ENCODE data around the gene KIAA0040. TPM values are rescaled to one million over a fixed set of nuclear protein-coding genes. Genes with fewer than 3 reads are reported as not detected.

KIAA0040 gene
- total and polyA plus RNA-seq, 2 donors (not counting 3 experiments of a cell fraction or from before 2014, with no cell fraction given), result 8.3 to 10.9 TPM

- no peaks in the 10 kb centered on the region for H3K9me3 ChIP-seq (replicated peaks; ENCODE audit: control insufficient read depth, insufficient read depth, low read length)
- ChIA-PET POLR2A (no interaction called here), CTCF (interaction anchor here (2.3 kb wide), 1 partner anchor 24 kb away, joined by 6 read pairs; no protein-coding TSS in a partner anchor)
- no peak overlapping the region for H3K27ac ChIP-seq (ENCODE audit: insufficient read depth, low read depth, low read length)
- H3K9me1 ChIP-seq (replicated peaks; ENCODE audit: control insufficient read depth, extremely low read depth, insufficient read depth, low read length), result no peaks in the 10 kb centered on the region
- no peaks in the 10 kb centered on the region for H4K20me1 ChIP-seq (replicated peaks; ENCODE audit: control insufficient read depth, extremely low read depth, insufficient read depth, low read length)
- no peaks in the 10 kb centered on the region for H3K4me1 ChIP-seq (ENCODE audit: control insufficient read depth, extremely low read depth, insufficient read depth, low read length)
- H3K4me2 ChIP-seq (ENCODE audit: insufficient read depth, low read length), result no peak overlapping the region
- intact Hi-C loops (cut with micrococcal nuclease), result no loop called here
- no peaks in the 10 kb centered on the region for H3K36me3 ChIP-seq (ENCODE audit: control insufficient read depth in 2 of 2, extremely low read depth in 1 of 2, insufficient read depth in 2 of 2, low read length in 2 of 2)
- H3K9ac ChIP-seq (replicated peaks; ENCODE audit: extremely low read depth, insufficient read depth, low read length), result no peak overlapping the region
- no TSS peak for BruUV-seq (replicated peaks)
- H2AFZ ChIP-seq (ENCODE audit: low read depth, low read length), result no peak overlapping the region
- H3K27me3 ChIP-seq (ENCODE audit: control insufficient read depth in 2 of 2, insufficient read depth in 2 of 2, low read length in 2 of 2), result no peaks in the 10 kb centered on the region
- TF ChIP-seq JUN (IDR thresholded peaks at IDR 0.05; ENCODE audit: borderline replicate concordance, insufficient read depth, insufficient read length, low read depth) (no peak), FOS (IDR thresholded peaks at IDR 0.05; ENCODE audit: borderline replicate concordance, insufficient read depth, low read length) (no peak)
- no peak overlapping the region for H3K4me3 ChIP-seq (replicated peaks in 1 of 3; ENCODE audit: insufficient read depth in 1 of 3, low read depth in 1 of 3, low read length in 3 of 3)
- H3K79me2 ChIP-seq (ENCODE audit: control insufficient read depth, insufficient read depth, low read length), result no peaks in the 10 kb centered on the region
- dilution Hi-C loops (cut with MboI; ENCODE audit: extremely low pct_ligation_motif_present, low sequenced_read_pairs), result no loop called here
- no peak for DNase-seq (ENCODE audit: low read depth, low spot score)
- FAIRE-seq, result no peak
Observed at GRCh38 chr1:175178456-175178855, 14.1 kb downstream of the KIAA0040 start.

GRCh38 chr1:175178056-175178455 is 14.5 kb downstream of the KIAA0040 start:
- dilution Hi-C loops (cut with MboI; ENCODE audit: extremely low pct_ligation_motif_present, low sequenced_read_pairs) (no loop called here), intact Hi-C loops (cut with micrococcal nuclease) (no loop called here)
- Histone ChIP-seq H3K27me3 (ENCODE audit: control insufficient read depth in 2 of 2, insufficient read depth in 2 of 2, low read length in 2 of 2) (no peaks in the 10 kb centered on the region), H3K27ac (ENCODE audit: insufficient read depth, low read depth, low read length) (no peak overlapping the region), H3K9ac (replicated peaks; ENCODE audit: extremely low read depth, insufficient read depth, low read length) (no peak overlapping the region), H3K79me2 (ENCODE audit: control insufficient read depth, insufficient read depth, low read length) (no peaks in the 10 kb centered on the region), H3K4me3 (replicated peaks in 1 of 3; ENCODE audit: insufficient read depth in 1 of 3, low read depth in 1 of 3, low read length in 3 of 3) (no peak overlapping the region), H2AFZ (ENCODE audit: low read depth, low read length) (no peak overlapping the region), H4K20me1 (replicated peaks; ENCODE audit: control insufficient read depth, extremely low read depth, insufficient read depth, low read length) (no peaks in the 10 kb centered on the region), H3K9me3 (replicated peaks; ENCODE audit: control insufficient read depth, insufficient read depth, low read length) (no peaks in the 10 kb centered on the region), H3K4me1 (ENCODE audit: control insufficient read depth, extremely low read depth, insufficient read depth, low read length) (no peaks in the 10 kb centered on the region), H3K9me1 (replicated peaks; ENCODE audit: control insufficient read depth, extremely low read depth, insufficient read depth, low read length) (no peaks in the 10 kb centered on the region), H3K4me2 (ENCODE audit: insufficient read depth, low read length) (no peak overlapping the region), H3K36me3 (ENCODE audit: control insufficient read depth in 2 of 2, extremely low read depth in 1 of 2, insufficient read depth in 2 of 2, low read length in 2 of 2) (no peaks in the 10 kb centered on the region)
- DNase-seq (ENCODE audit: low read depth, low spot score) (no peak), FAIRE-seq (no peak)
- ChIA-PET POLR2A (no interaction called here), CTCF (interaction anchor here (2.3 kb wide), 1 partner anchor 23 kb away, joined by 6 read pairs; no protein-coding TSS in a partner anchor)
- TF ChIP-seq POLR2A (IDR thresholded peaks at IDR 0.05; ENCODE audit: low read depth, low read length) (no peak), POLR2AphosphoS5 (IDR thresholded peaks at IDR 0.05; ENCODE audit: insufficient read depth, low read depth, low read length) (no peak), EZH2 (IDR thresholded peaks at IDR 0.05; ENCODE audit: borderline replicate concordance, low read depth, low read length, severe bottlenecking) (no peak), MYC (IDR thresholded peaks at IDR 0.05; ENCODE audit: low read depth, low read length) (no peak), FOS (IDR thresholded peaks at IDR 0.05; ENCODE audit: borderline replicate concordance, insufficient read depth, low read length) (no peak), MAX (IDR thresholded peaks at IDR 0.05; ENCODE audit: insufficient read depth, insufficient read length) (no peak), CTCF (IDR thresholded peaks at IDR 0.05; ENCODE audit: extremely low read depth in 1 of 2, insufficient read depth in 1 of 2, low read depth in 1 of 2, low read length in 2 of 2) (no peak), JUN (IDR thresholded peaks at IDR 0.05; ENCODE audit: borderline replicate concordance, insufficient read depth, insufficient read length, low read depth) (no peak), GATA2 (IDR thresholded peaks at IDR 0.05; ENCODE audit: insufficient read depth, insufficient read length, low read depth, low read length) (no peak)
- BruUV-seq (replicated peaks), result no TSS peak

Data from endothelial cell of umbilical vein (primary cell).